Neural progenitor cell (in vitro differentiated cells): Measurements from ENCODE around the gene ITPR2.
"Not testable (repeated sequence)": the region's sequence is repeated elsewhere in the genome, so short reads cannot be mapped to it uniquely, and the experiment has no call there.

Experiments used
- EZH2 ChIP-seq: fragments of 200-600 bp; sonication (generic); IDR thresholded peaks from 2 replicates; pipeline ENCODE4 v1.6.1; 2017; ENCODE audit warnings: antibody characterized with exemption, mild to moderate bottlenecking, moderate library complexity
- TF ChIP-seq, protein P1 (sequence below): fragments of 200-600 bp; sonication (generic); IDR thresholded peaks from 2 replicates; pipeline ENCODE4 v1.5.1; 2017; ENCODE audit warnings: antibody characterized with exemption, mild to moderate bottlenecking

- TF ChIP-seq, protein P1, sequence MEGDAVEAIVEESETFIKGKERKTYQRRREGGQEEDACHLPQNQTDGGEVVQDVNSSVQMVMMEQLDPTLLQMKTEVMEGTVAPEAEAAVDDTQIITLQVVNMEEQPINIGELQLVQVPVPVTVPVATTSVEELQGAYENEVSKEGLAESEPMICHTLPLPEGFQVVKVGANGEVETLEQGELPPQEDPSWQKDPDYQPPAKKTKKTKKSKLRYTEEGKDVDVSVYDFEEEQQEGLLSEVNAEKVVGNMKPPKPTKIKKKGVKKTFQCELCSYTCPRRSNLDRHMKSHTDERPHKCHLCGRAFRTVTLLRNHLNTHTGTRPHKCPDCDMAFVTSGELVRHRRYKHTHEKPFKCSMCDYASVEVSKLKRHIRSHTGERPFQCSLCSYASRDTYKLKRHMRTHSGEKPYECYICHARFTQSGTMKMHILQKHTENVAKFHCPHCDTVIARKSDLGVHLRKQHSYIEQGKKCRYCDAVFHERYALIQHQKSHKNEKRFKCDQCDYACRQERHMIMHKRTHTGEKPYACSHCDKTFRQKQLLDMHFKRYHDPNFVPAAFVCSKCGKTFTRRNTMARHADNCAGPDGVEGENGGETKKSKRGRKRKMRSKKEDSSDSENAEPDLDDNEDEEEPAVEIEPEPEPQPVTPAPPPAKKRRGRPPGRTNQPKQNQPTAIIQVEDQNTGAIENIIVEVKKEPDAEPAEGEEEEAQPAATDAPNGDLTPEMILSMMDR, result peak; percentile 21
- TF ChIP-seq EZH2, result not testable (repeated sequence)
Observed at GRCh38 chr12:26780656-26781055, 52.3 kb downstream of the ITPR2 start.
